NCI-H345 treated with DMSO at 0.1 percent for 48 hours (cell line): ENCODE data around the gene GPR55.

ENCODE experiments used
- DNase-seq: peaks from one replicate; lab custom pipeline; 2025; ENCODE audit not compliant: unreplicated experiment; lab: John Stamatoyannopoulos, UW

The GPR55 gene

GRCh38 chr2:230885463-230886130 is 39.4 kb downstream of the GPR55 start:
- DNase-seq, result no peak

- no peak for DNase-seq
Observed at GRCh38 chr2:230881840-230882239, 43.2 kb downstream of the GPR55 start.

GRCh38 chr2:230879891-230880290 is 45.2 kb downstream of the GPR55 start:
- no peak for DNase-seq

GRCh38 chr2:230879271-230879882 is 45.7 kb downstream of the GPR55 start:
- no peak for DNase-seq

GRCh38 chr2:230878599-230879188 is 46.3 kb downstream of the GPR55 start:
- DNase-seq, result no peak

- DNase-seq, result no peak
Observed at GRCh38 chr2:230877759-230878598, 47.1 kb downstream of the GPR55 start.

GRCh38 chr2:230877116-230877758 is 47.8 kb downstream of the GPR55 start:
- DNase-seq, result no peak

- DNase-seq, result no peak
Observed at GRCh38 chr2:230875347-230876315, 49.4 kb downstream of the GPR55 start.

- DNase-seq, result no peak
Observed at GRCh38 chr2:230874876-230875275, 50.2 kb downstream of the GPR55 start.

GRCh38 chr2:230874456-230874855 is 50.6 kb downstream of the GPR55 start:
- no peak for DNase-seq

- no peak for DNase-seq
Observed at GRCh38 chr2:230873661-230874401, 51.2 kb downstream of the GPR55 start.

GRCh38 chr2:230872968-230873660 is 51.9 kb downstream of the GPR55 start:
- no peak for DNase-seq

- no peak for DNase-seq
Observed at GRCh38 chr2:230872151-230872967, 52.7 kb downstream of the GPR55 start.

- DNase-seq, result no peak
Observed at GRCh38 chr2:230871361-230872150, 53.5 kb downstream of the GPR55 start.

- DNase-seq, result no peak
Observed at GRCh38 chr2:230870544-230871360, 54.3 kb downstream of the GPR55 start.

GRCh38 chr2:230869914-230870543 is 55.0 kb downstream of the GPR55 start:
- no peak for DNase-seq
